ENCODE measurements around the gene CAPN15.

The CAPN15 gene

DNA sequence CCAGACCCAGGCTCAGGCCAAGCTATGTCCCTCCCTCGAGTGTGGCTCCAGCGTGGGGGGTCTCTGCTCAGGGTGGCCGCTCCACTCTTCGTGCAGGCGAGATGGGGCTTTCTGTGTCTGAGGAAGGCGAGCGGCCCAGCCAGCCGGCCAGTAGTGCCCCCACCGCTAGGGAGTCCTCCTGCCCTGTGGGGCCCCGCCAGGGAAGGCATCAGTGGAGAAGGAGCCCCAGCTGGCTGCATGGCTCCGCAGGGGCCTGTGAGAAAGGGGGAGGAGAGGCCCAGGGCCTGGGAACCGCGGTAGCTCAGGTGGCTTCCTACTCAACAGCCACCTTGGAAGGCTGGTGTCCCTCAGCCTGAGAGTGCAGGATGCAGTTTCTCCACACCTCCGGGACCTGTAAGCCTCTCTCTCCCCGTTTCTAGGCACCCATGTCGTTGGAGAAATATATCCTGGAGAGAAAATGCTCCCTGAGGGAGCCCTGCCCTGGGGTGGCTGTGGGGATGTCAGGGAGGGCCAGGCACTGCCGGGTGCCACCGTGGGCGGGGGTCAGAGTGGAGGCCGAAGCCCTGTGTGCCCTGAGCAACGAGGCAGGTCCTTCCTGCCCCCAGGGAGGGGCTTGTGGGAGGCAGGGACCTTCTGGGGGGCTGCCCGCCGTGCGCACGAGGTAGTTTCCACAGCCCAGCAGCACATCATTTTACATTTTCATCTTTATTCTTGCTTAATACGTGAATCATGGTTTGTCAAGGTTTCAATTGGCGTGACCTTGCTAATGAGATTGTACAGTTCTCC lies 45.5 kb downstream of the CAPN15 start:
- FAIRE-seq (no peak), DNase-seq (ENCODE audit: extremely low spot score, insufficient read length, low read depth) (no peak)

DNA sequence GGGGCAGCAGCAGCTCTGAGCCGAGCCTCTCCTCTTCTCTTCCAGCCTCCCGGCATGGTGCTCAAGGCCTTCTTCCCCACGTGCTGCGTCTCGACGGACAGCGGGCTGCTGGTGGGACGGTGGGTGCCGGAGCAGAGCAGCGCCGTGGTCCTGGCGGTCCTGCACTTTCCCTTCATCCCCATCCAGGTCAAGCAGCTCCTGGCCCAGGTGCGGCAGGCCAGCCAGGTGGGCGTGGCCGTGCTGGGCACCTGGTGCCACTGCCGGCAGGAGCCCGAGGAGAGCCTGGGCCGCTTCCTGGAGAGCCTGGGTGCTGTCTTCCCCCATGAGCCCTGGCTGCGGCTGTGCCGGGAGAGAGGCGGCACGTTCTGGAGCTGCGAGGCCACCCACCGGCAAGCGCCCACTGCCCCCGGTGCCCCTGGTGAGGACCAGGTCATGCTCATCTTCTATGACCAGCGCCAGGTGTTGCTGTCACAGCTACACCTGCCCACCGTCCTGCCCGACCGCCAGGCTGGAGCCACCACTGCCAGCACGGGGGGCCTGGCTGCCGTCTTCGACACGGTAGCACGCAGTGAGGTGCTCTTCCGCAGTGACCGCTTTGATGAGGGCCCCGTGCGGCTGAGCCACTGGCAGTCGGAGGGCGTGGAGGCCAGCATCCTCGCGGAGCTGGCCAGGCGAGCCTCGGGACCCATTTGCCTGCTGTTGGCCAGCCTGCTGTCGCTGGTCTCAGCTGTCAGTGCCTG lies 46.7 kb downstream of the CAPN15 start:
- DNase-seq (ENCODE audit: extremely low spot score, insufficient read length, low read depth) (no peak), FAIRE-seq (no peak)

DNA sequence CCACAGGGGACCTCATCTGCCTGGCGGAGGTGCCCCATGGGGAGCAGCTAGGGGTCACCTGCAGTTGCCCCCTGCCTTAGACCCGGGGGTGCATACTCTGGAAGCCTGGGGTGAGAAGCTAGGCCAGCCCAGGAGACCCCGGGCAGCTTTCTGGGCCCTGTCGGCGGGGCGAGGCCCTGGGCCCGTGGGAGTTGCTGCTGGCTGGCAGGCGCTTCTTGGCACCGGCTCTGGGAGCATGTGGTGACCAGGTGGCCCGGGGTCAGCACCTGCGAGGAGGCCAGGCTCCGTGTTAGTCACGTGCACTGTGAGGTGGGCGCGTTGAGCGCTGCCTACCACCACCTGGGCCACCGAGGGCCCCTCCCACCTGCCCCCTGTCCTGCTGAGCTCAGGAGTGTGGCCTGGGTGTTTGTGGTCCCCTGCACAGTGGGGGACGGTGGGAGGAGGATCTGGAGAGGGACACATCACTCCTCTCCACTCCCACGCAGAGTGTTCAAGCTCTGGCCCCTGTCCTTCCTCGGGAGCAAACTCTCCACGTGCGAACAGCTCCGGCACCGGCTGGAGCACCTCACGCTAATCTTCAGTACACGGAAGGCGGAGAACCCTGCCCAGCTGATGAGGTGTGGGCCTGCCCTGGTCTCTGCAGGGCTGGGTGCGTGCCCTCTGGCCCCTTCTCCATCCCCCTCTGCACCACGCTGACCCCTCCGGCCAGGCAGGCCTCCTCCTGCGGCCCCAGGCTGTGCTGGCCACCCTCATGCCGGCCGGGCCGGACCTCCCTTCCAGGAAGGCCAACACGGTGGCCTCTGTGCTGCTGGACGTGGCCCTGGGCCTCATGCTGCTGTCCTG lies 48.1 kb downstream of the CAPN15 start:
- DNase-seq (ENCODE audit: extremely low spot score, insufficient read length, low read depth) = no peak
- no peak for FAIRE-seq

DNA sequence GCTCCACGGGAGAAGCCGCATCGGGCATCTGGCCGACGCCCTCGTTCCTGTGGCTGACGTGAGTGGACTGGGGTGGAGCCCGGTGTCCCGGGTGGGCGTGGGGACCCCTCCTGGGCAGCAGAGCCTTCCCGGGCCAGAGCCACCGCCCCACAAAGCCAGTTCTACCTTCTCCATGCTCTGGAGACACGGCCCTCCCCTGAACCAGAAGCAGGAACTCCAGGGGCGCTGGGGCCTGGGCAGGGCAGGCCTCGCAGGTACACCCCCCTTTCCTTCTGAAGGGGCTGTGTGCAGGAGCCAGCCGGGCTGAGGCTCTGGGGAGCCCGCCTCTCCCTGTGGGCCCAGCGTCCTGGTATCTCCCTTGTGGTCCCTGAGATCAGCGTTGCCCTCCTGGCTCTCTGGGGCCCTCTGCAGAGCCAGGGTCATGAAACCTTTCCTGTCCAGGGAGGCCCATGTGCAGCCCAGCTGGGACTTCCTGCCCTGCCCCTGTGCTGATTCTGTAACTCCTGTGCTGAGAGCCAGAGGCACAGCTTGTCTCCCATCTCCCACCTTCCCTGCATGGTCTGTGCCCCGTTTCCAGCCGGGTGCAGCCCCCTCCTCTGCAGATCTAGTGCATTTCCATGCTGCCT lies 48.8 kb downstream of the CAPN15 start:
- FAIRE-seq (no peak), DNase-seq (ENCODE audit: extremely low spot score, insufficient read length, low read depth) (no peak)

DNA sequence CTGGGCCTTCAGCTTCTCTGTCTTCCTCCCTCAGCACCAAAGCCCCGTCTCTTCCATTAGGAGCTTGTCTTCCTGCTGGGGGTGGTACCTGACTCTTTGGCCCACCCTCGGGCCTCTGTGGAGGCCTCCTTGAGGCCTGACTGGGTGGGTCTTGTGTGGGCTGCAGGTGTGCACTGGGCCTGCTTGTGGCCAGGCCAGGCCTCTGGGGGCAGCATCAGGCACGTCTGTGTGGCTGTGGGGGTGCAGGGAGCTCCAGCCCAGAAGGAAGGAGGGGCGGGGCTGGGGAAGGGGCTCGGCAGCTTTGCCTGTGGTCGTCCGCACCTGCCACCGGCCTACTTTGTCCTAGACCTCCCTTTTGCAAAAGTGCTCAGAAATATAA lies 49.3 kb downstream of the CAPN15 start:
- DNase-seq (ENCODE audit: extremely low spot score, insufficient read length, low read depth) (no peak), FAIRE-seq (no peak)

DNA sequence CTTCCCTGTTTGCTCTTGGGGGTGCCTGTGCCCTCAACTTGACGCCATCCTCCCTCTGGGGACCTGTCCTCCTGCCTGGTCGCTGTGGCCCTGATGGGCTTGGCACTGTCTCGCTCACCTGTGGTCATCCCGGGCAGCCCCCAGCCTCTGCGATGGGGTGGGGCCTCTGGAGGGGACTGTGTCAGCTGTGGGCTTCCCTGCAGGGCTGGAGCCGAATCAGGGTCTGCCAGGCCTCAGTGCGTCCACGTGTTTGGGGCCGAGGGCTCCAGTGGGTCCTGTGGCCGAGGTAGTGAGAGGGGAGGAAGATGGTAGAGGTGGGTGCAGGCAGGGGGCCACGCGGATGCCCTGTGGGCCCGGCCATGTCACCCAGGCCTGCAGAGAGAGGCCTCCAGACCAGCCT lies 50.3 kb downstream of the CAPN15 start:
- FAIRE-seq = no peak
- DNase-seq (ENCODE audit: extremely low spot score, insufficient read length, low read depth) = no peak

DNA sequence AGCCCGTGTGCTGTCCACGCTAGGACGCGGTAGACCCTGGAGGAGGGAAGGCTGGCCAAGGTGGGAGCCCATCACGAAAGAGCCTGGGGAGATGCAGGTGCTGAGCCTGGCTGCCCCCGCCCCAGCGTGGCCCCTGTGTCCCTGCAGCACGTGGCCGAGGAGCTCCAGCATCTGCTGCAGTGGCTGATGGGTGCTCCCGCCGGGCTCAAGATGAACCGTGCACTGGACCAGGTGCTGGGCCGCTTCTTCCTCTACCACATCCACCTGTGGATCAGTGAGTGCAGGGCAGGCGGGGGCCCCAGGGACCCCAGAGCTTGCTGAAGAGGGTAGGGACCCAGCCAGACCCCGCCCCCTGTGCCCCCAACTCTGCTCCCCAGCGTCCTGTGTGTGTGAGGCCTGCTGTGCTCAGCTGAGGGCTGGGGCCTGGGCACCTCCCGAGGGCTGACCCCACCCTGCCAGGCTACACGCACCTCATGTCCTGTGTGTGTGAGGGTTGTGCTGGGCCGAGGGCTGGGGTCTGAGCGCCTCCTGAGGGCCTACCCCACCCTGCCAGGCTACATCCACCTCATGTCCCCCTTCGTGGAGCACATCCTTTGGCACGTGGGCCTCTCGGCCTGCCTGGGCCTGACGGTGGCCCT lies 50.8 kb downstream of the CAPN15 start:
- FAIRE-seq (no peak), DNase-seq (ENCODE audit: extremely low spot score, insufficient read length, low read depth) (no peak)

DNA sequence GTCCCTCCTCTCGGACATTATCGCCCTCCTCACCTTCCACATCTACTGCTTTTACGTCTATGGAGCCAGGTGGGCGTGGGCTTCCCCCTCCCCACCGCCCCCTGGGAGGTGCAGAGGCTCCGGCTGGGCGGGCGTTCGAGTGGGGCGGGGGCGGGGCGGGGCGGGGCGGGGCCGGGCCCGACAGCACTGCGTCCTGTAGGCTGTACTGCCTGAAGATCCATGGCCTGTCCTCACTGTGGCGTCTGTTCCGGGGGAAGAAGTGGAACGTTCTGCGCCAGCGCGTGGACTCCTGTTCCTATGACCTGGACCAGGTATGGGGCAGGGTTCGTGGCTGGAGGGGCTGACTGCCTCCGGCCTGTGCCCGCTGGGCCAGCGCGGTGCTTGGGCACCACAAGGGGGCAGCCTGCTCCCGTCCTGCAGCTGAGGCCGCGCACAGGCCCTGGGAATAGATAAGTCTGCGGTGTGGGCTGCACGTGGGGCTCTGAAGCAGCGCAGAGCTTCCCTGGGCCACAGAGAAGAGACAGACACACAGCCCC lies 51.4 kb downstream of the CAPN15 start:
- DNase-seq (ENCODE audit: extremely low spot score, insufficient read length, low read depth) = peak; percentile 65

DNA sequence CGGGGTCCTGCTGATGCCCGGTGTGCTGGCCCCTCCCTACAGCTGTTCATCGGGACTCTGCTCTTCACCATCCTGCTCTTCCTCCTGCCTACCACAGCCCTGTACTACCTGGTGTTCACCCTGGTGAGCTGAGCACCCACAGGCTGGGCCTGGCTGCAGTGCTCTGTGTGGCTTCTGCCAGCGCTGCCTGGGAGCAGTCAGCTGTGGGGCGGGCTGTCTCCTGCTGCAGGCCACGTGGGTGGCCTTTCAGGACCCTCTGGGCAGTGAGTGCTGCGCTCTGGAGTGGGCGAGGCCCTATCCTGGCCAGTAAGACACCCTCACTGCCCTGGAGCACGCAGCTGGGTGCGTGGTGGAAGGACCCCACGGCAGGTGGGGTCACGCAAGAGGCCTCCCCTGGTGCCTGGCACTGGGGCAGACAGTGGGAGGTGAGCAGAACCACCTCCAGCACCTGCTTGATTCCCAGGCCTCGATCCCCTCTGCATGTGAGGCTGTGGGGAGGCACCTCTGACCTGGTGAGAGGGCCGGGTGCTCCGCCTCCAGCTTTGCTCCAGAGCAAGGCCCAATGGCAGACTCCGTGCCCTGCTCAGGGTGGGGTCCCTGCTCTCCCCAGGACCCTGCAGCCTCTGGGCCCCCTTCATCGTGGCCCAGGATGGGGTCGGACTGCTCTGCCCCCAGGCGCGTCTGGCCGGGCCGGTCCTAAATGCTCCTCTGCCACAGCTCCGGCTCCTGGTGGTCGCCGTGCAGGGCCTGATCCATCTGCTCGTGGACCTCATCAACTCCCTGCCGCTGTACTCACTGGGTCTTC lies 52.8 kb downstream of the CAPN15 start:
- DNase-seq (ENCODE audit: extremely low spot score, insufficient read length, low read depth) (no peak), FAIRE-seq (no peak)

More for the DNA sequence above, 51.4 kb downstream of the CAPN15 start:
- peak; percentile 72 for FAIRE-seq

DNA sequence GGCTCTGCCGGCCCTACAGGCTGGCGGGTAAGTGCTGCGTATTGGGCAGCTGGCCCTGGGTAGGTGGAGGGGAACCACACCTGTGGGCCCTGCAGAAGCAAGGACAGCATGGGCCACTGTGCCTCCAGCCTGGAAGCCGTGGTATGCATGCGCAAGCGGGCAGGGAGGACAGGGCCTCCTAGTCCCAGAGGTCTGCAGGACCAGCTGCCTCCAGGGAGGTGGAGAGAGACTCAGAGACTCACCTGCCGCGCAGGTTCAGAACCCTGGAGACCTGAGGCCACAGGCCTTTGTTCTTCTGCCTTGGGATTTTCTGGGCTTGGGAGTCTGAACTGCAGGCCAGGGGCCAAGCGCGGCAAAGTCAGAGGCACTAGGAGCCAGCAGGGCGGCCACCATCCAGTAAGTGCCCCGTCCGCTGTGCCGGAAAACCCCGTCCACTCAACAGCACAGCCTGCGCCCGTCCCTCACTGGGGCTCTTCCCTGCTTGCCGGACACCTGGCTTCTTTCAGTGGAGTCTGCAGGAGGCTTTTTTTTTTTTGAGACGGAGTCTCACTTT lies 53.5 kb downstream of the CAPN15 start:
- no peak for FAIRE-seq
- no peak for DNase-seq (ENCODE audit: extremely low spot score, insufficient read length, low read depth)

DNA sequence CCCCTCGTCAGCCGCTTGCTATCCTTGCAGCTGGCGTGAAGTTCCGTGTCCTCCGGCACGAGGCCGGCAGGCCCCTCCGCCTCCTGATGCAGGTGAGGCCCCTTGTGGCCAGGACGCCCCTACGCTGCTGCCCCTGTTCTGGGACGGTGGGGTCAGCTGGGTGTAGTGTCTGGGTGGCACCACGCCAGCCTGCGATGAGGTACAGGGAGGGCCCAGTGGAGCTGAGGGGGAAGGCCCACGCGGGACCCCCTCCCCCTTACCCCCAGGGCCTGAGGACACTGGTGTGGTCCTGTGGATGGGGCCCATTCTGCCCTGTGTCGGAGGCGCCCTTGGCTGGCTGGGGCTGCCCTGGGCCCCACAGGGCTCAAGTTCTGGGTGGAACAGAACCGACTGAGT lies 54.7 kb downstream of the CAPN15 start:
- FAIRE-seq (no peak), DNase-seq (ENCODE audit: extremely low spot score, insufficient read length, low read depth) (no peak)

DNA sequence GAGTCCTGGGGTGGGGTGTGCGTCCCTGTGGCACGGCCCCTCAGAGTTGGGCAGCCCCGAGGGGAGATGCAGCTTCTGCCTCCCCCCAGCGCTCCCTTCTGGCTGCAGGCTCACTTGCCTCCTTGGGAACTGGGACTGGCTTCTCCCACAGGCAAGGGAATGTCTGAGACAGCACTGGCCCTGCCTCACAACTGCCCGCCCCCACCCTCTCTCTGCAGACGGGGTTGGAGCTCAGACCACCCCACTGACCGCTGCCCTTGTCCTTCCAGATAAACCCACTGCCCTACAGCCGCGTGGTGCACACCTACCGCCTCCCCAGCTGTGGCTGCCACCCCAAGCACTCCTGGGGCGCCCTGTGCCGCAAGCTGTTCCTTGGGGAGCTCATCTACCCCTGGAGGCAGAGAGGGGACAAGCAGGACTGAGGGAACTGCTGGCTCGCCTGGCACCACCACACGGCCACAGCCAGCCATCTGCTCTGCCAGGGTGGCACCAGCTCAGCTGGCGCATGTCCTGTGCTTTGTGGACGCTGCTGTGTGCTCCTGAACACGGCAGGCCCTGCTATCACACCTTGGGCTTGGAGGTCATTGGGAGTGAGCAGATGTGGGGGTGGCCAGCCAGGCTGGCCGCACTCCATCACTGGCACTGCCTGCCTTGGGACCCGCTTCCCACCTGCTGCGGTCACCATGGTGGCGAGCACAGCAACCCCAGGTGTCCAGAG lies 55.3 kb downstream of the CAPN15 start:
- FAIRE-seq (no peak), DNase-seq (ENCODE audit: extremely low spot score, insufficient read length, low read depth) (no peak)

DNA sequence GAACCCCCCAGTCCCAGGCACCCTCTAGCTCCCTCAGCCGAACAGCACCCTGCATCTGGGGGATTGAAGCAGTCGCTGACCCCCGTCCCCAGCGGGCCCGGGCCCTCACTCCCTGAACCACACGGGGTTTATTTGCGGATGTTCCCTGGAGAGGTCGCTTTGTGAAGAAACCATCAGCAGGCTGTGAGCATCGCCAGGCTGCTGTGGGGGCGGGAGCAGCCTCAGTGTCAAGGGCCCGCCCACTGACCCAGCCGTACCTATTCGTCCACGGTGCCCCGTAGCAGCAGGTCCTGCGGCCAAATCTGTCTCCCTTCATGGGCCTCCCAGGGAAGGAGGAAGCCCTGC lies 55.9 kb downstream of the CAPN15 start:
- no peak for DNase-seq (ENCODE audit: extremely low spot score, insufficient read length, low read depth)
- no peak for FAIRE-seq

DNA sequence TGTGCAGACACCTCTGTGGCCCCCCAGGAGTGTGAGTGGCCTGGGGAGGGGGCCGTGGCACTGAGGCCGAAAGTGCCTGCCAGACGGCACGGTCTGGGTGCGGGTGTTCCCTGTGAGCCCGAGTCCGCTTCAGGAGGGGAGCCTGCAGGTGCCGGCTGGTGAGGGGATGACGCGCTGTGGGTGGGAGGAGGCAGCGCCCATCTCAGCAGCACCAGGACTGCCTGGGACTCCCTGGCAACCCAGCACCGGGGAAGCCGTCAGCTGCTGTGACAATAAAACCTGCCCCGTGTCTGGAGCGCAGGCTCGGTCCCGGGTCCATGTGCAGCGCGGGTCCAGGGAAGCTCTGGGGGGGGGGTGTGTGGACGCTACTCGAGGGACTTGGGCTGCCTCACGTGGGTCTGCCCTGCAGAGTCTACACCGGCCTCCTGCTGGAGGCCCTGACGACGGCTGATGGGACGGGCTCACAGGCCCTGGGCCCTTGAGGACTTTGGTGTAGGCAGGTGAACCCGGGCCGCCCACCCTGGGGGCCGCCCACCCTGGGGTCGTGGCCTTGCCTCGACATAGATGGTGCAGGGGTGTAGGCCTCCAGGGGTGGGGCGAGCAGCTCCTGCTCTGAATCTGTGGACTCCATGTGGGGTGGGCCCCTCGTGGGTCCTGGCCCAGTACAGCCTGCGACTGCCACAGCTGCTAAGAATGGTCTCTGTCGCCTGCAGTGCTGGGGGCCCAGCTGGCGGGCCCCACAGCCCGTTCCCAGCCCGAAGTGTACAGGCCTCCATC lies 56.5 kb downstream of the CAPN15 start:
- no peak for FAIRE-seq
- no peak for DNase-seq (ENCODE audit: extremely low spot score, insufficient read length, low read depth)

DNA sequence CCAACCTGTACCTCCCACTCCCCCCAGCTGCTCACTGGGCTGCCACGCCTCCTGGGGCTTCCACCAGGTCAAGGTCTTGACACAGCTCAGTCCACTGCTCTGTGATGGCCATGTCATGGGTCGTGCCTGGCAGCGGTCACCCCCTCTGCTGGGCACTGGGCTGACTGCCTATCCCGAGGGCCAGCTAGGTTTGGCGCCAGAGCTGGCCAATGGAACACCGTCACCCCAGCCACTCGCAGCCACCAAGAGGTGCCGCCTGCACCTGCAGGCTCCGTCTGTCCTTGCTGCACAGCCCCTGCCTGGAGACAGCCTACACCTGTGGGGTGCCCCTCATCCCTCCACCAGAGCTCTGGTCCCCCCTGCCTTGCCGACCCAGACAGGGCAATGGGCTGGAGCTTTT lies 57.8 kb downstream of the CAPN15 start:
- FAIRE-seq (no peak), DNase-seq (ENCODE audit: extremely low spot score, insufficient read length, low read depth) (no peak)

DNA sequence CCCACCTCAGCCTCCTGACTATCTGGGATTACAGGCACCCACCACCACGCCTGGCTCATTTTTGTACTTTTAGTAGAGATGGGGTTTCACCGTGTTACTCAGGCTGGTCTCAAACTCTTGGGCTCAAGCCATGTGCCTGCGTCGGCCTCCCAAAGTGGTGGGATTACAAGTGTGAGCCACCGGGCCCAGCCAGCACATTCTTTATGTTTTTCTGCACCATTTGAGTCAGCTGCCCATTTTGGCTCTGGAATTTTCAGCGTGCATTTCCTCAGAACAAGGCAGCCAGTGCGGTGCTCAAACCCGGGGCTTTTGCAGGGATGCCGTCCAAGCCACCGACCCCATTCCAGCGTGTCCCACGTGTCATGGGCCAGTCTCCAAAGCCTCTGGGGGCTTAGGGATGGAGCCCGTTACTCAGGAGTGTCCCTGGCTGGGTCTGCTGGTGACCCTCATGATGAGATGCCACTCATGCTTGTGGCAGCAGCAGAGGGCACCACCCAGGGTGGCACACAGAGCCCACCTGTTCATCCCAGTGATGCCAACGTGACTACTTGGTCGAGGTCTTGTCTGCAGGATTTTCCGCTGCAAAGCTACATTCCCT lies 58.6 kb downstream of the CAPN15 start:
- DNase-seq (ENCODE audit: extremely low spot score, insufficient read length, low read depth) (no peak), FAIRE-seq (no peak)

Measured in GM18507 (cell line).